ENCODE data around the gene GLT6D1.

The GLT6D1 gene

GRCh38 chr9:135596211-135596610 lies 43.1 kb downstream of the GLT6D1 start:
- no peaks in the 10 kb centered on the region for H3K36me3 Mint-ChIP-seq (ENCODE audit: low read depth)
- peaks cover 41% of the 10 kb centered on the region for H3K27me3 Mint-ChIP-seq (ENCODE audit: low read depth, poor library complexity)
- H3K9me3 Mint-ChIP-seq = peaks cover 40% of the 10 kb centered on the region
- H3K4me3 Mint-ChIP-seq = no peak overlapping the region
- H3K4me1 Mint-ChIP-seq = no peaks in the 10 kb centered on the region
- TF ChIP-seq, protein P1, sequence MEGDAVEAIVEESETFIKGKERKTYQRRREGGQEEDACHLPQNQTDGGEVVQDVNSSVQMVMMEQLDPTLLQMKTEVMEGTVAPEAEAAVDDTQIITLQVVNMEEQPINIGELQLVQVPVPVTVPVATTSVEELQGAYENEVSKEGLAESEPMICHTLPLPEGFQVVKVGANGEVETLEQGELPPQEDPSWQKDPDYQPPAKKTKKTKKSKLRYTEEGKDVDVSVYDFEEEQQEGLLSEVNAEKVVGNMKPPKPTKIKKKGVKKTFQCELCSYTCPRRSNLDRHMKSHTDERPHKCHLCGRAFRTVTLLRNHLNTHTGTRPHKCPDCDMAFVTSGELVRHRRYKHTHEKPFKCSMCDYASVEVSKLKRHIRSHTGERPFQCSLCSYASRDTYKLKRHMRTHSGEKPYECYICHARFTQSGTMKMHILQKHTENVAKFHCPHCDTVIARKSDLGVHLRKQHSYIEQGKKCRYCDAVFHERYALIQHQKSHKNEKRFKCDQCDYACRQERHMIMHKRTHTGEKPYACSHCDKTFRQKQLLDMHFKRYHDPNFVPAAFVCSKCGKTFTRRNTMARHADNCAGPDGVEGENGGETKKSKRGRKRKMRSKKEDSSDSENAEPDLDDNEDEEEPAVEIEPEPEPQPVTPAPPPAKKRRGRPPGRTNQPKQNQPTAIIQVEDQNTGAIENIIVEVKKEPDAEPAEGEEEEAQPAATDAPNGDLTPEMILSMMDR (IDR thresholded peaks at IDR 0.05) = no peak
- no peak overlapping the region for H3K27ac Mint-ChIP-seq
- DNase-seq = no peak

DNA sequence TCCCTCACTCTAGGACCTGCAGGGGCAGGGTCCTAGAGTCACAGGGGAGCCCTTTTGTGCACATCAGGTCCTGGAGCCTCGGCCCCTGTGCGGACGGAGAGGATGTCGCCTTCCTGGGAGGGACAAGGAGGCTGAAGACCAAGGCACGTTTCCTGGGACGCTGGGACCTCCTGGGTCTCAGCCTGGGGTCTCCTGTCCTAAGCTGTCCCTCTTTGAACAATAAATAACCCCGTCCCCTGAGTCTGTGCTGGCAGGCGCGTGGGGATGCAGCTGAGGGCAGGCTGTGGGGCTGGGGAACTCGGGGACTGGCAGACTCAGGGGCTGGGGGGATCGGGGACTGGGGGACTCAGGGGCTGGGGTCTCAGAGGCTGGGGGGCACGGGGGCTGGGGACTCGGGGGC lies 46.7 kb downstream of the GLT6D1 start:
- Mint-ChIP-seq H3K36me3 (ENCODE audit: low read depth) (no peaks in the 10 kb centered on the region), H3K4me1 (no peaks in the 10 kb centered on the region), H3K4me3 (no peak overlapping the region), H3K27ac (no peak overlapping the region), H3K9me3 (peaks cover 32% of the 10 kb centered on the region), H3K27me3 (ENCODE audit: low read depth, poor library complexity) (peaks cover 28% of the 10 kb centered on the region)
- no peak for DNase-seq
- TF ChIP-seq, protein P1 (IDR thresholded peaks at IDR 0.05) = no peak

DNA sequence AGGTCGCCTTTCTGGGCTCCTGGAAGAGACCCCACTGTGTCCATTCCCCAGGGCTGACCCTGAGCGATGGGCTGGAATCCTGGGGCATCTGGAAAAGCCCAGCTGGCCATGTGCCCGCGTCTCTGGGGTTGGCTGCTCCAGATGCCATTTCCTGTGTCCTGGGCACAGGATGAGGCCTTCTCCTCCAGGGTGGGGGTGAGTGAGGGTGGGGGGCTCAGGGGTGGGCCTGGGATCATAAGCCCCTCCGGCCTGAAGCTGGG lies 47.1 kb downstream of the GLT6D1 start:
- DNase-seq = no peak
- Mint-ChIP-seq H3K4me3 (no peak overlapping the region), H3K27me3 (ENCODE audit: low read depth, poor library complexity) (peaks cover 27% of the 10 kb centered on the region), H3K9me3 (peaks cover 32% of the 10 kb centered on the region), H3K27ac (no peak overlapping the region), H3K4me1 (no peaks in the 10 kb centered on the region), H3K36me3 (ENCODE audit: low read depth) (no peaks in the 10 kb centered on the region)
- TF ChIP-seq, protein P1 (IDR thresholded peaks at IDR 0.05) = no peak

GRCh38 chr9:135591506-135592330 lies 47.6 kb downstream of the GLT6D1 start:
- Mint-ChIP-seq H3K9me3 (peaks cover 28% of the 10 kb centered on the region), H3K36me3 (ENCODE audit: low read depth) (no peaks in the 10 kb centered on the region), H3K27me3 (ENCODE audit: low read depth, poor library complexity) (peaks cover 27% of the 10 kb centered on the region), H3K4me1 (no peaks in the 10 kb centered on the region), H3K27ac (no peak overlapping the region), H3K4me3 (no peak overlapping the region)
- TF ChIP-seq, protein P1 (IDR thresholded peaks at IDR 0.05) = no peak
- no peak for DNase-seq

GRCh38 chr9:135590486-135591079 lies 48.8 kb downstream of the GLT6D1 start:
- no peaks in the 10 kb centered on the region for H3K4me1 Mint-ChIP-seq

More at GRCh38 chr9:135590486-135591079, 48.8 kb downstream of the GLT6D1 start:
- no peak for DNase-seq
- peaks cover 16% of the 10 kb centered on the region for H3K9me3 Mint-ChIP-seq
- no peak overlapping the region for H3K27ac Mint-ChIP-seq
- TF ChIP-seq, protein P1 (IDR thresholded peaks at IDR 0.05) = no peak
- no peak overlapping the region for H3K4me3 Mint-ChIP-seq
- H3K27me3 Mint-ChIP-seq (ENCODE audit: low read depth, poor library complexity) = peaks cover 17% of the 10 kb centered on the region
- H3K36me3 Mint-ChIP-seq (ENCODE audit: low read depth) = no peaks in the 10 kb centered on the region
